ENCODE measurements around the gene SRRT.

Gene SRRT

GRCh38 chr7:100826514-100827329 is 48.2 kb upstream of the SRRT start (continued):
- TF ChIP-seq CTCF (tag by site-specific recombination; IDR thresholded peaks at IDR 0.05) (peak; percentile 18; the same call in 1 of the 2 replicates), GLIS2 (tag by site-specific recombination; IDR thresholded peaks at IDR 0.05) (peak; percentile 81), ZXDB (tag by site-specific recombination; IDR thresholded peaks at IDR 0.05) (0 out of 2 replicates have a peak, but pooled peaks have one; percentile 32), ZBTB11 (tag by site-specific recombination; conservative IDR thresholded peaks at IDR 0.05; ENCODE audit: low read depth) (0 out of 2 replicates have a peak, but pooled peaks have one; percentile 8), ZBTB10 (tag by site-specific recombination; IDR thresholded peaks at IDR 0.05) (peak; percentile 94), ZNF600 (tag by site-specific recombination; IDR thresholded peaks at IDR 0.05) (peak; percentile 60; the same call in 1 of the 2 replicates), ZNF777 (tag by site-specific recombination; IDR thresholded peaks at IDR 0.05; ENCODE audit: borderline replicate concordance) (0 out of 2 replicates have a peak, but pooled peaks have one; percentile 11)

GRCh38 chr7:100827330-100828226 is 47.3 kb upstream of the SRRT start, which contains the start of gene EPHB4:
TSS of gene EPHB4 (minus strand) at chr7:100827523. CDS start at chr7:100827030, 493 bp downstream.
- ChIA-PET CTCF (interaction anchor here (0.6 to 2.0 kb wide), 13 partner anchors 9 to 122 kb away, joined by 3 to 13 read pairs (median 5); partner anchors contain the start of genes POP7 and SLC12A9), POLR2A (interaction anchor here (0.6 to 2.7 kb wide), 20 partner anchors 9 to 1356 kb away, joined by 3 to 25 read pairs (median 4); partner anchors contain the start of genes MEPCE, POP7, SLC12A9 and SRRT)
- no peaks in the 10 kb centered on the region for H3K9me3 ChIP-seq (ENCODE audit: control insufficient read depth, insufficient read depth, low read depth, low read length)
- peak within 1 kb of the TSS; percentile 91; the same call in 1 of the 2 replicates for H3K27ac ChIP-seq (ENCODE audit: extremely low read depth, low read depth, low read length)
- H3K4me3 ChIP-seq (ENCODE audit: low read depth, low read length), result peak within 1 kb of the TSS; percentile 82
- H3K36me3 ChIP-seq (ENCODE audit: control insufficient read depth in 2 of 2, insufficient read depth in 1 of 2, low read length in 2 of 2), result peaks cover 7 to 20% of the 10 kb centered on the region in 2 experiments; a peak in 2 of 3 replicates
- no peaks in the 10 kb centered on the region for H3K4me1 ChIP-seq (ENCODE audit: control insufficient read depth, insufficient read depth, low read length)
- TF ChIP-seq ZNF37A (tag by site-specific recombination; IDR thresholded peaks at IDR 0.05) (no peak), ZNF324 (tag by site-specific recombination; IDR thresholded peaks at IDR 0.05) (0 out of 2 replicates have a peak, but pooled peaks have one; percentile 37), ZNF280C (tag by site-specific recombination; IDR thresholded peaks at IDR 0.05) (no peak), ZNF610 (tag by site-specific recombination; IDR thresholded peaks at IDR 0.05; ENCODE audit: borderline replicate concordance) (peak; percentile 79; the same call in 1 of the 2 replicates), FEZF1 (tag by site-specific recombination; IDR thresholded peaks at IDR 0.05) (no peak), ZNF777 (tag by site-specific recombination; IDR thresholded peaks at IDR 0.05; ENCODE audit: borderline replicate concordance) (peak; percentile 76; the same call in 1 of the 2 replicates), ZNF335 (tag by site-specific recombination; conservative IDR thresholded peaks at IDR 0.05) (peak; percentile 90), GLIS2 (tag by site-specific recombination; IDR thresholded peaks at IDR 0.05) (peak; percentile 91)
- TF ChIP-seq, protein P1, sequence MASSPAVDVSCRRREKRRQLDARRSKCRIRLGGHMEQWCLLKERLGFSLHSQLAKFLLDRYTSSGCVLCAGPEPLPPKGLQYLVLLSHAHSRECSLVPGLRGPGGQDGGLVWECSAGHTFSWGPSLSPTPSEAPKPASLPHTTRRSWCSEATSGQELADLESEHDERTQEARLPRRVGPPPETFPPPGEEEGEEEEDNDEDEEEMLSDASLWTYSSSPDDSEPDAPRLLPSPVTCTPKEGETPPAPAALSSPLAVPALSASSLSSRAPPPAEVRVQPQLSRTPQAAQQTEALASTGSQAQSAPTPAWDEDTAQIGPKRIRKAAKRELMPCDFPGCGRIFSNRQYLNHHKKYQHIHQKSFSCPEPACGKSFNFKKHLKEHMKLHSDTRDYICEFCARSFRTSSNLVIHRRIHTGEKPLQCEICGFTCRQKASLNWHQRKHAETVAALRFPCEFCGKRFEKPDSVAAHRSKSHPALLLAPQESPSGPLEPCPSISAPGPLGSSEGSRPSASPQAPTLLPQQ (tag by site-specific recombination; IDR thresholded peaks at IDR 0.05), result peak; percentile 85
- TF ChIP-seq, protein P2, sequence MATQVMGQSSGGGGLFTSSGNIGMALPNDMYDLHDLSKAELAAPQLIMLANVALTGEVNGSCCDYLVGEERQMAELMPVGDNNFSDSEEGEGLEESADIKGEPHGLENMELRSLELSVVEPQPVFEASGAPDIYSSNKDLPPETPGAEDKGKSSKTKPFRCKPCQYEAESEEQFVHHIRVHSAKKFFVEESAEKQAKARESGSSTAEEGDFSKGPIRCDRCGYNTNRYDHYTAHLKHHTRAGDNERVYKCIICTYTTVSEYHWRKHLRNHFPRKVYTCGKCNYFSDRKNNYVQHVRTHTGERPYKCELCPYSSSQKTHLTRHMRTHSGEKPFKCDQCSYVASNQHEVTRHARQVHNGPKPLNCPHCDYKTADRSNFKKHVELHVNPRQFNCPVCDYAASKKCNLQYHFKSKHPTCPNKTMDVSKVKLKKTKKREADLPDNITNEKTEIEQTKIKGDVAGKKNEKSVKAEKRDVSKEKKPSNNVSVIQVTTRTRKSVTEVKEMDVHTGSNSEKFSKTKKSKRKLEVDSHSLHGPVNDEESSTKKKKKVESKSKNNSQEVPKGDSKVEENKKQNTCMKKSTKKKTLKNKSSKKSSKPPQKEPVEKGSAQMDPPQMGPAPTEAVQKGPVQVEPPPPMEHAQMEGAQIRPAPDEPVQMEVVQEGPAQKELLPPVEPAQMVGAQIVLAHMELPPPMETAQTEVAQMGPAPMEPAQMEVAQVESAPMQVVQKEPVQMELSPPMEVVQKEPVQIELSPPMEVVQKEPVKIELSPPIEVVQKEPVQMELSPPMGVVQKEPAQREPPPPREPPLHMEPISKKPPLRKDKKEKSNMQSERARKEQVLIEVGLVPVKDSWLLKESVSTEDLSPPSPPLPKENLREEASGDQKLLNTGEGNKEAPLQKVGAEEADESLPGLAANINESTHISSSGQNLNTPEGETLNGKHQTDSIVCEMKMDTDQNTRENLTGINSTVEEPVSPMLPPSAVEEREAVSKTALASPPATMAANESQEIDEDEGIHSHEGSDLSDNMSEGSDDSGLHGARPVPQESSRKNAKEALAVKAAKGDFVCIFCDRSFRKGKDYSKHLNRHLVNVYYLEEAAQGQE (tag by site-specific recombination; IDR thresholded peaks at IDR 0.05), result peak; percentile 65

Data from HEK293 (cell line).